ENCODE data around the gene TOR1AIP2. TPM values are rescaled to one million over a fixed set of nuclear protein-coding genes. Genes with fewer than 3 reads are reported as not detected.

The TOR1AIP2 gene
- total RNA-seq, 4 donors from 2014 or later = 51.1 to 69.8 (median 61.0) TPM

DNA sequence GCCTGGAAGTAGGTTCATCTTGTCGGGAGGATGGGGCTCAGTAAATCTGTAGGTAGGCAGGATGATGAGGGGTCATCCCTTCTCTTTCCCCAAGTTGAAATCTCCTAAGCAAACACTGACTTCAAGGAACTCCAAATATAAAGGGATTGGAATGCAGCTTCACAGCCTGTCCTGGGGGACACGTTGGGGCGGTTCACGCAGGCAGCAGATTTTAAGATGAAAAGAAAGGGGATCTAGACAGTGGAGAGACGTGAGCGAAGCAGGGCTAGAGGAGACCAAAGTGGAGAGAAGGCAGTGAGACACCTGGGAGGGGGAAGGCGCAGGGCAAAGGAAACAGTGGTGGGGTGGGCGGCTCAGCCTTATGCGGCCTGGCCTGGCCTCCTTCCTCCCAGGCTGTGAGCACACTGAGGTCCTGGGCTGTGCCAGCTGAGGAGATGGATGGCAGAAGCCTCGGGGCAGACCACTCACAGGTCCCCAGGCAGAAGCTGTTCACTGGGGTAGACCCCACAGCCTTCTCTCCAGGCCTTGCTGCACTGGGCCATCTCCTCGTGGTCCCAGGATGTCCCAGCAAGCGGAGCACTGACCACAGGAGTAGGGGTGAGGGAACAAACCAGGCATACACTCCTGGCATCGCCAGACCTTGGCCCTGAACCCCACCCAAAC is 51.7 kb downstream of the TOR1AIP2 start:
- intact Hi-C loops (cut with DNase I) = no loop called here
- H3K36me3 ChIP-seq = no peaks in the 10 kb centered on the region
- no peaks in the 10 kb centered on the region for H3K9me3 ChIP-seq
- H3K27me3 ChIP-seq = no peaks in the 10 kb centered on the region
- no peak overlapping the region for H3K27ac ChIP-seq
- no peak for TF ChIP-seq POLR2A (IDR thresholded peaks at IDR 0.05)
- TF ChIP-seq, protein P1, sequence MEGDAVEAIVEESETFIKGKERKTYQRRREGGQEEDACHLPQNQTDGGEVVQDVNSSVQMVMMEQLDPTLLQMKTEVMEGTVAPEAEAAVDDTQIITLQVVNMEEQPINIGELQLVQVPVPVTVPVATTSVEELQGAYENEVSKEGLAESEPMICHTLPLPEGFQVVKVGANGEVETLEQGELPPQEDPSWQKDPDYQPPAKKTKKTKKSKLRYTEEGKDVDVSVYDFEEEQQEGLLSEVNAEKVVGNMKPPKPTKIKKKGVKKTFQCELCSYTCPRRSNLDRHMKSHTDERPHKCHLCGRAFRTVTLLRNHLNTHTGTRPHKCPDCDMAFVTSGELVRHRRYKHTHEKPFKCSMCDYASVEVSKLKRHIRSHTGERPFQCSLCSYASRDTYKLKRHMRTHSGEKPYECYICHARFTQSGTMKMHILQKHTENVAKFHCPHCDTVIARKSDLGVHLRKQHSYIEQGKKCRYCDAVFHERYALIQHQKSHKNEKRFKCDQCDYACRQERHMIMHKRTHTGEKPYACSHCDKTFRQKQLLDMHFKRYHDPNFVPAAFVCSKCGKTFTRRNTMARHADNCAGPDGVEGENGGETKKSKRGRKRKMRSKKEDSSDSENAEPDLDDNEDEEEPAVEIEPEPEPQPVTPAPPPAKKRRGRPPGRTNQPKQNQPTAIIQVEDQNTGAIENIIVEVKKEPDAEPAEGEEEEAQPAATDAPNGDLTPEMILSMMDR (IDR thresholded peaks at IDR 0.05) = no peak
- WGBS, 2 donors = 72 to 82% methylated on average over 11 of the region's 13 CpGs
- H3K4me1 ChIP-seq = no peaks in the 10 kb centered on the region
- DNase-seq = no peak
- H3K4me3 ChIP-seq = no peak overlapping the region

- TF ChIP-seq, protein P1 (IDR thresholded peaks at IDR 0.05) = no peak
- TF ChIP-seq POLR2A (IDR thresholded peaks at IDR 0.05) = no peak
- intact Hi-C loops (cut with DNase I) = no loop called here
Observed at GRCh38 chr1:179825206-179825605, 52.4 kb downstream of the TOR1AIP2 start.

GRCh38 chr1:179824265-179824664 is 53.3 kb downstream of the TOR1AIP2 start:
- TF ChIP-seq, protein P1 (IDR thresholded peaks at IDR 0.05) = no peak
- TF ChIP-seq POLR2A (IDR thresholded peaks at IDR 0.05) = no peak
- no peak for DNase-seq
- no peaks in the 10 kb centered on the region for H3K4me1 ChIP-seq
- H3K36me3 ChIP-seq = no peaks in the 10 kb centered on the region
- WGBS, 2 donors = 88 to 90% methylated on average over 2 to 5 of the region's 6 CpGs
- no peak overlapping the region for H3K4me3 ChIP-seq
- H3K27ac ChIP-seq = no peak overlapping the region
- no peaks in the 10 kb centered on the region for H3K27me3 ChIP-seq
- H3K9me3 ChIP-seq = no peaks in the 10 kb centered on the region
- intact Hi-C loops (cut with DNase I) = no loop called here

More at GRCh38 chr1:179825206-179825605, 52.4 kb downstream of the TOR1AIP2 start:
- Histone ChIP-seq H3K36me3 (no peaks in the 10 kb centered on the region), H3K4me1 (no peaks in the 10 kb centered on the region), H3K4me3 (no peak overlapping the region), H3K27ac (no peak overlapping the region), H3K9me3 (no peaks in the 10 kb centered on the region), H3K27me3 (no peaks in the 10 kb centered on the region)
- WGBS, 2 donors = 78 to 80% methylated on average over 8 of the region's 8 CpGs
- no peak for DNase-seq

DNA sequence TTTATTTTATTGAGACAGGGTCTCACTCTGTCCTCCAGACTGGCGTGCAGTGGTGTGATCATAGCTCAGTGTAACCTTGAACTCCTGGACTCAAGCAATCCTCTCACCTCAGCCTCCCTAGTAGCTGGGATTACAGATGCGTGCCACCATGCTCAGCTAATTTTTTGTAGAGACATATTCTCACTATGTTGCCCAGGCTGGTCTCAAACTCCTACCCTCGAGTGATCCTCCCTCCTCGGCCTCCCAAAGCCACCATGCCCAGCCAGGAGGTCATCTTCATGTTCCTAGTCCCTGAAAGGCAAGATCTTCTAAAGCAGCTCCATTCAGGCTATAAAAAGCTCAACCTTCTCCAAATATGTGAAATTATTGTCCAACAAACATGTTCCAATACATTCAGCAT is 53.9 kb downstream of the TOR1AIP2 start:
- 72 to 80% methylated on average over 2 to 4 of the region's 4 CpGs for WGBS, 2 donors
- Histone ChIP-seq H3K4me3 (no peak overlapping the region), H3K4me1 (no peaks in the 10 kb centered on the region), H3K27me3 (no peaks in the 10 kb centered on the region), H3K9me3 (no peaks in the 10 kb centered on the region), H3K36me3 (no peaks in the 10 kb centered on the region), H3K27ac (no peak overlapping the region)
- DNase-seq = no peak
- TF ChIP-seq, protein P1 (IDR thresholded peaks at IDR 0.05) = no peak
- no peak for TF ChIP-seq POLR2A (IDR thresholded peaks at IDR 0.05)
- intact Hi-C loops (cut with DNase I) = no loop called here

DNA sequence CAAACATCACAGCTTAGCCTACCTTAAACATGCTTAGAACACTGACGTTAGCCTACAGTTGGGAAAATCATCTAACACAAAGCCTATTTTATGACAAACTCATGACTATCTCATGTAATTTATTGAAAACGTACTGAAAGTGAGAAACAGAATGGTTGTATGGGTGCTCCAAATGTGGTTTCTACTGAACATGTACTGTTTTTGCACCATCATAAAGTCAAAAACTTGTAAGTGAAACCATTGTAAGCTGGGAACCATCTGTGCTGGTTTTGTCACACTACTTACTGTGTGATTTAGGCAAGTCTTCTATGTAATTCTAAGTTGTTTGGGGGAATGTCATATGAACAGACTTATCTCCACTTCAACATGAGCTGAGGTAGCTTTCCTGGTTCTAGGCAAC is 55.5 kb downstream of the TOR1AIP2 start:
- WGBS, 2 donors = 68 to 72% methylated on average over 2 of the region's 2 CpGs
- Histone ChIP-seq H3K4me1 (peaks cover 0 to 6% (median 0%) of the 10 kb centered on the region in 3 donors), H3K9me3 (no peaks in the 10 kb centered on the region), H3K36me3 (no peaks in the 10 kb centered on the region), H3K27ac (no peak overlapping the region), H3K4me3 (no peak overlapping the region), H3K27me3 (no peaks in the 10 kb centered on the region)
- intact Hi-C loops (cut with DNase I) = no loop called here
- TF ChIP-seq POLR2A (IDR thresholded peaks at IDR 0.05) = no peak
- TF ChIP-seq, protein P1 (IDR thresholded peaks at IDR 0.05) = no peak
- DNase-seq = no peak
